ENCODE data around the gene SH2D2A.

The SH2D2A gene

DNA sequence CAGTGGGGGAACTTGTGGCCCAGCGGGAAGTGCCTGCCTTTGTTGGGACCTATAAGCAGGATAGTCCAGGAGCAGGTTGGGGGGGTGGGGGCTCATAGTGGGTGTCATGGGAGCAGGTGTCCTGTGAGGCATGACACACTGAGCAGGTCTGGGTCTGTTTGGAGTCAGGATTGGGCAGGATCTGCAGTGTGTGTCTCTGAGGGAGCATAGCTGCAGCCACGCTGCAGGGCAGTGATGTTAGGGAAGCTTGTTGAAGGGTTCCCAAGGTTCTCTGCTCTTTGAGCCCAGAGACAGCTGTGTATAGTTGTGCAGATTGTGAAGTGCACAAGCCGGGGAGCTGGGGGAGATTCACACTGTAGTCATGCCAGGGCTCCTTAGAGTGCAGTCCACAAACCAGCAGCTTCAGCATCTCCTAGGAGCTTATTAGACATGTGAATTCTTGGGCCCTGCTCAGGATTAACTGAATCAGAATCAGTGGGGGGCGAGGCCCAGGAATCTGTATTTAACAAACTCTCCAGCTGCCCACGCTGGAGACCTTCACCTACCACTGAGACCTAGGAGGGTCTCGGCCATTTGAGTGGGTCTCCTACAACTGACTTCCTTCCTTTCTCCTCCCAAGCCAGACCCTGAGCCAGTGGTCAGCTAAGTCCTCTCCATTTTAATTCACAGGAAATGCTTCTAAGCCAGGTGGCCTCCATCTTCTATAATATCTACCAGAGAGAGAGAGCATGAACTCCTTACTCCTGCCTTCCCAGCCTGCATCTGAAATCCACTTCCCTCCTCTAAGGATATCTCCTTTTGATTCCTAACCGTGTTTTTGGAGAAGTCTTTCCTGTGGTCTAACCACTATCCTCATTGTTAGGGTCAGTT is 31.2 kb upstream of the SH2D2A start:
- no peak for DNase-seq

- DNase-seq = no peak
Observed at GRCh38 chr1:156846643-156847042, 30.0 kb upstream of the SH2D2A start.

DNA sequence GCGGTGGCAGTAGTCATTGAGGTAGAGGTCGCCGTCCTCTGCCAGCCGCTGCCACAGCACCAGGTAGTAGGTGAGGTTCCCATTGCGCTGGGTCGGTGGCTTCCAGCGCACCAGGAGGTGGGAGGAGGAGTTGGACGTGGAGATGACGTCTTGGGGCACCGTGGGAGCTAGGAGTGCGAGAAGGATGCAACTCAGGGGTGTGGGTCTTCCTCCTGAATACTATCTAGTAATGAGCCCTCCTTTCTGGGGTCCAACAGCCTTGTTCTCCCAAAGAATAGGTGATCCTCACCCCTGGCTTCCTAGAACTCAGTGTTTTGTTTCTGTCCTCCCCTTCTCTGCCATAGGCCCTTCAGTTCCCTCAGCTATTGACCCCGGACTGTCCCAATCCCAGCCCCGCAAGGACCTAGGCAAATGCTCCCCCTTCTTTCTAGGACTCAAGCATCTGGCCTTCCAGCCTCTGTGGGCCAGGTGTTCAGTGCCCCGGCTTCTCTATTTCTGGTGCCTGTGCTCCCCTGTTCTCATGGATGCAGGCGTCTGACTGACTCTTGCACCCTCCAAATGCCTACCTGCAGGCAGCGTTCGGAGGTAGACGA is 29.4 kb upstream of the SH2D2A start:
- no peak for DNase-seq

DNA sequence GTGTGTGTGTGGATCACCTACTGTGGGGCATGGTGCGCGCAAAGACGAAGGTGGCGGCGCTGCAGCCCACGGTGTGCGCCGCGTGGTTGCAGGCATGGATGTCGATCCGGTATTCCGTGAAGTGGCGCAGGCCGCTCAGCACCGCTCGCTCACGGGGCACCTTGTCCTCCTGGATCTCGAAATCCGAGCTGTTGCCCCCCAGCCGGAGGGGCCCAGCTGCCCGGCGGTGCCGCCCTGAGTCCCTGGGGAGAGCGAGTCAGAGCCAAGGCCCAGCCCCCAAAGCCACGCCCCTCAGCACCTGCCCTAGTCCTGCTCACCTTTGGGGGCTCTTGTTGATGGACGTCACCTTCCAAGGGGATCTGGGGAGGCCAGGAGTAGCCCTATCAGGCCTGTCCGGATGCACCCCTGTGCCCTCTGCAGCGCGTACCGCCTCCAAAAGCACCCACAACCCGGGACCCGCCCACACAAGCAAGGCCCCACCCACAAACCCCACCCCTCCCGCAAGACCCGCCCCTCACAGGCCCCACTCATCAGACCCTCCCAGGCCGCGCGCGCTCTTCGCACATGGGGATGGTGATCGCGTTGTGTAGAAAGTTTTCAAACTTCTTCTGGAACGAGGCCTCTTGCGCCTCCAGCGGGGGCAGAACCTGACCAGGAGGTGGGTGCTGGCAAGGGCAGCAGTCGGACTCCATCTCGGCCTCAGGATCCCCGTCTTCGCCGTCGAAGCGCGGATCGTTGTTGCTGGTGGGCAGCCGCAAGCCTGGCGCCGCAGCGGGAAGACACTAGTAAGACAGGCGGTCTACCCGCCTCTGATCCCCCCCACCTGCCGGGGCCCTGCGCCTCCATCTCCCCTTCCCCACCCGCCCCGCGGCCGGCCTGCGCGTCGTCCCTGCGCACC is 28.7 kb upstream of the SH2D2A start:
- peak; percentile 23 for DNase-seq

DNA sequence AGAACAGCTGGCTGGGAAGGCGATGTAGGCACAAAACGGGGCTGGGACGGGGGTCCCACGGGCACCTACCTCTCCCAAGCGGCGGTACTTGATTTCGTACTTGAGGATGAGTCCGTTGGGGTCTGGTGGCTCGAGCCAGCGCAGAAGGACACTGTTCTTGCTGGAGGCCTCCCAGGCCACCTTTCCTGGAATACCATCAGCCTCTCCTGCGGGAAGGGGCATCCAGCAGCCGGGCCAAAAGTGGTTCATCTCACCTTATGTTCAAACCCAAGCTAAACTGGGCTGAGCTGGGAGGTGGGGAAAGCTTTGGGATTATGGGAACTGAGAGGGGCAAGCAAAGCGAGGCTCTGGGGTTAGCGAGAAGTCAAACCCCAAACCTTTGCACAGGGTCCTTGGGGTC is 28.0 kb upstream of the SH2D2A start:
- no peak for DNase-seq

GRCh38 chr1:156844102-156844501 is 27.5 kb upstream of the SH2D2A start:
- DNase-seq = no peak

- no peak for DNase-seq
Observed at GRCh38 chr1:156842618-156843300, 26.1 kb upstream of the SH2D2A start.

- DNase-seq = no peak
Observed at GRCh38 chr1:156841295-156841855, 24.7 kb upstream of the SH2D2A start.

DNA sequence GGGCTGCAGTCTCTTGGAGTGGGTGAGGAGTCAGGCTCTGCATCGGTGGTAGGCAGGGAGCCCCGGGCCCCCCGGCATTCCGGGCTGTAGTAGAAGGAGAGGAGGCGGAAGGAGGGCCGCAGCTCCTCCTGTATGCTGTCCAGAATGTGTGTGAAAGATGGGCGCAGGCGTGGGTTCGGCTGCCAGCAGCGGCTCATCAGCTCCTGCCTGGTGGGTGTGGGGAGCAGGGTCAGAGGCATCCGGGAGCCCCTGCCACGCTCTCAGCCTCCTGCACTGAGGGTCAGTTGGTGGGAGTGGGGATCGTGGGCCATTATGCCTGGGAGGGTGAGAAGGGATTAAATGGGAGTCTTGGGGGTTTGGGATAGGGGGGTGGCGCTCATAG is 24.2 kb upstream of the SH2D2A start:
- no peak for DNase-seq

DNA sequence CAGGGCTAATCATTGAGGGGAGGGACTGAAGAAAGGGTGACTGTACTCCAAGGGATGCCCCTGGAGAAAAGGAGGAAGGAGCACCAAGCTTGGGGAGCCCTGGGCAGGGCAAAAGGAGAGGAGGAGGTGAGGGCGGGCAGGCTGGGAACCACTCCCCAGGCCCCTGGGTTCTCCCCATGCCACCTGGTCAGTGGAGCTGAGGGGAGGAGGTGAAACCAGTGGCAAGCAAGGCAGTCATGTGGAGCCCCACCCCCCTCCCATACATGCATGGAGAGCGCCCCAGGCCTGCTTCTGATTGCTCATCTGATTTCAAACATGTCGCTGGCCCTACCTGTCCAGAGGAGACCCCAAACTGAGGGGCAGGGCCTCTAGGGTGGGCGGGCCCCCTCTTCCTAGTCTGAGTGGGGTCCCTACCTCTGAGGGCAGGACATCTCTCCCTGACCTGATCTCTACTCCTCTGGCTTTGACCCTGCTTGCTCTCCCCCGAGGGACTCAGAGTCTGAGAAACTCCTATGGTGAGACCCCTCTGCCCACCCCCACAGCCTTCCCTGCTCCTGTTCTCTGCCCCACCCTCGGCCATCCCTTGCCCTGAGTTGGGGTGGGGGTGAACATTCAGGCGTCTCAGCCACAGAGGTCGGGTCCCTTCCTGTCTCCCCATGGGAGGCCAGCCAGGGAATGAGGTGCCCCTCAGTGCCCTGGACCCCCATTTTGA is 23.7 kb upstream of the SH2D2A start:
- no peak for DNase-seq

DNA sequence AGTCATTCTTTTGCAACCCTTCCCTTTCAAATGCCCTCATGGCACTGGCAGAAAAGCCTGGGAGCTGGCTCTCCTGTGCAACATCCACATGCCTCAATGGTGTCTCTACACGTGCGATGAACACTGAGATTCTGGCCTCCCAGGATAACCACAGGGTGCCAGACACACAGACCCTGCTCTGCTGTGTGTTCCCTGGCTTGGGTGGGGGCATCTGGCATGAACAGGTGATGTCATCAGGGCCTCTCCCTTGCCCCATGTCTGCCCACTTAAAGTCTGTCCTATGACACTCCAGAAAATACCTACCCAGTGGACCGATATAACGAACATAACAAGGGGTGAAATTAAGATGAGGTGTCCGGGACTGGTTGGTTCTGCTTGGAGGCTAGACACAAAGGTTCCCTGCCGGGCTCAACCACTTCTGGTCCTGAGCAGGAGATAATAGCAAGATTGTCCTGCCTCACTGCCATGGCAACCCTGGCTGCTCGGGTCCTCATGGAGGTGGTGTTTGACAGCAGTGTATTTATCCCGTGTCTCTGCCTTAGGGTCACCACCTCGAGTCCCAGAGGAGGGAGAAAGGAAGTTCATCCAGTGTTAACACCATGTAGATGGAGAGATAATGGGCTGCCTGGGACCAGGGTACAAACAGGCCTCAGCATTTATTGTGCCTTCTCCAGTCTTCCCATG is 22.9 kb upstream of the SH2D2A start:
- DNase-seq = no peak

DNA sequence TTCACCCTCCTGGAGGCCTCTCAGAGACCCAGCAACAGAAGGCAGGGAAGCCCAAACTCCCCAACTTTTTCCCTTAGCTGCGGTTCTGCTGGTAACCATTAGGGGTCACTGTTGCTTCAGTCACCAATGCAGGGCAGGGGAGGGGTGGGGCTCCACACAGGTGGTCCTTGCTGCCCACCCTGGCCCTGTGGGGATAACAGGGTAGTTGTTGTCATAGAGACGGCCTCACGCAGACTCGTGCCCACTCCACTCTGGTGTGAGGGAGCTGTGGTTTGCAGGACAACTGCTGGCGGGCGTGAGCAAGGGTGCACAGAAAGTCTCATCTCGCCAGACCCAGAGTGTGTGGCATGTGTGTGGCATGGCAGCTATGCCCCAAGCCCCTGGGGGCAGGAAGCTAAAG is 22.3 kb upstream of the SH2D2A start:
- peak; percentile 24 for DNase-seq

DNA sequence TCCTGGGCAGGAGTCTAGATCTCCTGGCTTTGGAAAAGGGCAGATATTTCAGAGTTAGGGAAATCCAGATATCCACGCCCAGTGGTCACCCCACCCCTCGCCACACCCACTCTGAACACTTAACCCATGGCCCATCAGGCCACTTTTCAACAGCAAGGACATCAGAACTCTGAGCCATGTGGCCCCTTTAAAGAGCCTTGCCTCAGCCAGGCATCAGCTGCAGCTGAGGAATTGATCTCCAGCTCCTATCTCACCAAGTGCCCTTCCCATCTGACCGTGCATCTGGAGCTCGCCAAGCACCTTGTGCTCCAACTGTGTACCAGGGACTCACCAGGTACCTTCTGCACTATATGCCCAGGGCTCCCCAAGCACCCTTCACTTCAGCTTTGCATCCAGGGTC is 20.2 kb upstream of the SH2D2A start:
- no peak for DNase-seq

DNA sequence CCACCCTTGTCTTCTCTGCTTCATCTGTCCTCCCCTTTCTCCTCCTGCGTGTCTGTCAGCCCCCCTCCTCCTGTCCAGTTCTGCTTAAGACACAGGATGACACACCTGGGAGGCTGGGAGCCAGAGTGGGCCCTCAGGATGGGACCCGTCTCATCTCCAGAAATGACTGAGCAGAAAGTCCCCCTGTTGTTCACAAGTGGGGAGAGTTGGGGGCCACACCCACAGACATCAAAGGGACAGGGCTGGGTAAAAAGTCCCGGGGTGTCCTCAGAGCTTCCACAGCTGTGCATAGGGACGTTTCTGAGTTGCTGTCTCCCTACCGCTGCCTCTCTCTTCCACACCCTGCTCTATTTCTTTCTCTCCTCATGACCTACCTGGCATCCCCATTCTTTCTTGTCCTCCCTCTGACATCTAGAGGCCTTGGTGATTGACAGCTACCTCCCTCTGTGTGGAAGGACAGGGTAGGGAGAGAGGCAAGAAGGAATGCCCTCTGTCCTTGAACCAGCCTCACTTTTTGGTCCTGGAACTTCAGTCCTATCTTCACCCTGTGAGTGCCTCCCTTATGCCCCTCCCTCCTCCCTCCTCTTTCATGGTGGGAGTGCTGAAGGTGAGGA is 19.5 kb upstream of the SH2D2A start:
- DNase-seq = no peak

DNA sequence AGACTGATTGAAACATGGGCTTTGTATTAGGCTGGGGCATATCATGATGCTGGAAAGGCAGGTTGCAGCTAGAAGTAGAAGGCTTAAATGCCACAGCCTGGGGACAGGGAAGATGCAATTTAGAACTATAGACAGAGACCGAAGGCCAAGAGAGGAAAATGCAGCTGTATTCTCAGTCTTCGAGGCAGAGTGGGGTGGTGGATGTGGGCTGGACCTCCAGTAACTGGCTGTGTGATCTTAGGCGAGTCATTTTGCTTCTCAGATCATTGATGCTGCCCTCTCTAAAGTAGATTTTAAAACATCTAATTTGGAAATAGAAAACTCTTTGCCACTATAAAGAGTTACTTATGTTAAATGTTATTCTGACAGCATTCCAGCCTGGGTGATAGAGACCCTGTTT is 17.7 kb upstream of the SH2D2A start:
- DNase-seq = no peak

DNA sequence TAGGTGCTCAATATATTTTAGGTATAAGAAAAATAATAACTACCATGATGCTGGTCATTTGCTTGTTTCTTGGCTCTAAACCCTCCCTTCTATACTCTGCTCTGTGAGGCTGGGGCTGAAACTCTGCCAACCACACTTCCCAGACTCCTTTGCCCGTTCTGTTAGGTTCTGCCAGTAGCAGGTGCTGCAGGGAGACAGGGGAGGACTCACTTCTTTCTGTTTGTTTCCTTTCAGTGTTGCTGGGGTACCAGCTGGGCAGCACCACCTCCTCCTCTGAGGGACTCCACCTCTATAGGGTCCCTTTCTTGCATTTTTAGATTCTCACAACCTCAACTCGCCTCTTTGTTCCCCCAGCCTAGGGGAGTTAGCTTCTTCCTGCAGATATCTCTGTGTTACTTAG is 17.0 kb upstream of the SH2D2A start:
- DNase-seq = no peak

DNA sequence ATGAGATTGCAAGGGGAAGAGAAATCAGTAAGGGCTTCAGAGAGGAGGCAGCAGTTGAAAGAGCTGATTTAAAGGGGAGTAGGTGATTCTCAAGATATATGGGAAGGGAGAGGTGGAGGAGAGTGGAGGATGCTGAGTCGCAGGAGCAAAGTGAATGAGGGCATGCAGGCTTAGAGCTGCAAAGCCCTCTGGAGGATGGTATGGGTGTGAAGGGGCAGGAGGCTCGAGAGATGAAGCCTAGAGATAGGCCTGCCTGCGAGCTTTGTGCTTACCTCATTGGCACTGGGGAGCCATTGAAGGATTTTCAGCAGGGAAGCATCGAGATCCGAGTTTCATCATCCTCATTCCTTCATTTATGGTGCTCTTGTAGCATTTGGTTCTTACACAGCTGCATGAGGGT is 15.8 kb upstream of the SH2D2A start:
- DNase-seq = no peak

GRCh38 chr1:156828400-156829124 is 11.9 kb upstream of the SH2D2A start:
- DNase-seq = no peak

DNA sequence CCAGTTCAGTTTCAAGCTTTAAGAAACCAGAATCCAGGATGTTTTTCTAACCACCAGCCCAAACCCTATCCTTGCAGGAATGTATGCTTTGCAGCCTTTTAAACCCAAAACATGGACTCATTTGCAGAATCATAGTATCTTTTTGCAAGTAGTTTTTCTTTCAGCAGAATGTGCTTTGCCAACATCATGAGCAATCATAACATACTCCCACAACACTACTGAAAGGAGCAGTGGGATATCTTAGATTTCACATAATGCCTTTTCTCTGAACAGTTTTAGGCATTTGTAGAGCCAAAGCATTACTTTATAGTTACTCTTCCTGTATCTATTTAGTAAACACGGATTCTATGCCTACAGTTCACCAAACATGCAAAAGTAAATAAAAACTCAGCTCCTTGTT is 10.0 kb upstream of the SH2D2A start:
- DNase-seq = no peak

- no peak for DNase-seq
Observed at GRCh38 chr1:156823210-156823790, 6.7 kb upstream of the SH2D2A start.

All from stimulated activated CD4-positive, alpha-beta T cell treated with anti-CD3 and anti-CD28 coated beads, Interleukin-12 subunit alpha, Interleukin-12 subunit beta, amount 100 ng/mL, for 4 hours (primary cell).